Measurements from ENCODE around the gene SORBS2.

Gene SORBS2

GRCh38 chr4:185677637-185678314 lies 134.2 kb downstream of the SORBS2 start:
- DNase-seq (ENCODE audit: low read depth) = no peak

- no peak for DNase-seq (ENCODE audit: low read depth)
Observed at GRCh38 chr4:185672618-185673017, 139.4 kb downstream of the SORBS2 start.

GRCh38 chr4:185672151-185672550 lies 139.8 kb downstream of the SORBS2 start:
- no peak for DNase-seq (ENCODE audit: low read depth)

GRCh38 chr4:185671496-185671895 lies 140.5 kb downstream of the SORBS2 start:
- no peak for DNase-seq (ENCODE audit: low read depth)

GRCh38 chr4:185671066-185671465 lies 140.9 kb downstream of the SORBS2 start:
- DNase-seq (ENCODE audit: low read depth) = no peak

GRCh38 chr4:185669288-185669687 lies 142.7 kb downstream of the SORBS2 start:
- DNase-seq (ENCODE audit: low read depth) = no peak

- no peak for DNase-seq (ENCODE audit: low read depth)
Observed at GRCh38 chr4:185666156-185666555, 145.8 kb downstream of the SORBS2 start.

- no peak for DNase-seq (ENCODE audit: low read depth)
Observed at GRCh38 chr4:185665655-185666054, 146.3 kb downstream of the SORBS2 start.

GRCh38 chr4:185664481-185664880 lies 147.5 kb downstream of the SORBS2 start:
- DNase-seq (ENCODE audit: low read depth) = no peak

- no peak for DNase-seq (ENCODE audit: low read depth)
Observed at GRCh38 chr4:185662030-185662778, 149.8 kb downstream of the SORBS2 start.

- DNase-seq (ENCODE audit: low read depth) = no peak
Observed at GRCh38 chr4:185660340-185660739, 151.7 kb downstream of the SORBS2 start.

- DNase-seq (ENCODE audit: low read depth) = no peak
Observed at GRCh38 chr4:185657699-185658098, 154.3 kb downstream of the SORBS2 start.

- no peak for DNase-seq (ENCODE audit: low read depth)
Observed at GRCh38 chr4:185657183-185657582, 154.8 kb downstream of the SORBS2 start.

GRCh38 chr4:185656467-185656931 lies 155.5 kb downstream of the SORBS2 start:
- no peak for DNase-seq (ENCODE audit: low read depth)

GRCh38 chr4:185654965-185655554 lies 156.9 kb downstream of the SORBS2 start:
- no peak for DNase-seq (ENCODE audit: low read depth)

GRCh38 chr4:185654311-185654710 lies 157.7 kb downstream of the SORBS2 start:
- no peak for DNase-seq (ENCODE audit: low read depth)

GRCh38 chr4:185651851-185652250 lies 160.1 kb downstream of the SORBS2 start:
- DNase-seq (ENCODE audit: low read depth) = no peak

- no peak for DNase-seq (ENCODE audit: low read depth)
Observed at GRCh38 chr4:185651137-185651677, 160.8 kb downstream of the SORBS2 start.

GRCh38 chr4:185648631-185649030 lies 163.4 kb downstream of the SORBS2 start:
- no peak for DNase-seq (ENCODE audit: low read depth)

GRCh38 chr4:185645403-185645802 lies 166.6 kb downstream of the SORBS2 start:
- DNase-seq (ENCODE audit: low read depth) = no peak

GRCh38 chr4:185644408-185644807 lies 167.6 kb downstream of the SORBS2 start:
- DNase-seq (ENCODE audit: low read depth) = no peak

GRCh38 chr4:185642907-185643306 lies 169.1 kb downstream of the SORBS2 start:
- no peak for DNase-seq (ENCODE audit: low read depth)
